ENCODE results near the gene TPD52L1.

TPD52L1 gene

DNA sequence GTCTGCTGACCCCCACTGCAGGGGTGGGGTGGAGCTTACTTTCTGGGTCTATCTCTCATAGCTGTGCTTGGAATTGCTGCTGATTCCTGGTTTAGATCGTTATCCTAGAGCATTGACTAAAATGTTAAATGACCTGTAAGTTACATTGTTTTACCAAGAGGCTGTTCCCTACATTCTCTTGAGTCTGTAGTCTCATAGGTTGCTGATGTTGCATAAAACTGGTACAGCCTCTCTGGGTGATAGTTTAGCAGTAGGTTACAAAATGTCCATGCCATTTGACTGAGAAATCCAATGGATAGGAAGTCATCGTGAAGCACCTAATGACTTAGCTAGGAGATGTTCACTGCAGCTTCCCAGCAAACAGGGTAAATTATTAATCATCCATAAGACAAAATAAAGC lies 62.4 kb downstream of the TPD52L1 start:
- H3K9me3 Mint-ChIP-seq = no peaks in the 10 kb centered on the region
- DNase-seq (ENCODE audit: low spot score in 2 of 2) (no peak), ATAC-seq (ENCODE audit: low read depth) (no peak)
- H3K36me3 Mint-ChIP-seq = no peaks in the 10 kb centered on the region
- H3K4me1 Mint-ChIP-seq = no peaks in the 10 kb centered on the region
- H3K4me3 Mint-ChIP-seq = no peak overlapping the region
- H3K27ac Mint-ChIP-seq = no peak overlapping the region
- H3K27me3 Mint-ChIP-seq = peaks cover 6% of the 10 kb centered on the region

DNA sequence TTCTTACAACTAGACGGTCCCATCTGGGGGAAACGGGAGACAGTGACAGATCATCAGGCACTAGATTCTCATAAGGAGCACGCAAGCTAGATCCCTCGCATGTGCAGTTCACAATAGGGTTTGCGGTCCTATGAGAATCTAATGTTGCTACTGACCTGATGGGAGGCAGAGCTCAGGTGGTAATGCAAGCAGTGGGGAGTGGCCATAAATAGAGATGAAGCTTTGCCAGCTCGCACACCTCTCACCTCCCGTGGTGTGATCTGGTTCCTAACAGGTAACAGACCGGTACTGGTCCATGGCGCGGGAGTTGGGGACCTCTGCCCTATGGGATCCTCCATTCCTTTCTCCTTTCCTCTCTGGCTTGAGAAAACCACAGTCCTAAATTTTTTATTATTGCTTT lies 63.8 kb downstream of the TPD52L1 start:
- ATAC-seq (ENCODE audit: low read depth) (no peak), DNase-seq (ENCODE audit: low spot score in 2 of 2) (no peak)
- H3K4me1 Mint-ChIP-seq = no peaks in the 10 kb centered on the region
- H3K9me3 Mint-ChIP-seq = no peaks in the 10 kb centered on the region
- no peak overlapping the region for H3K27ac Mint-ChIP-seq
- H3K36me3 Mint-ChIP-seq = no peaks in the 10 kb centered on the region
- H3K4me3 Mint-ChIP-seq = no peak overlapping the region
- H3K27me3 Mint-ChIP-seq = peaks cover 6% of the 10 kb centered on the region

DNA sequence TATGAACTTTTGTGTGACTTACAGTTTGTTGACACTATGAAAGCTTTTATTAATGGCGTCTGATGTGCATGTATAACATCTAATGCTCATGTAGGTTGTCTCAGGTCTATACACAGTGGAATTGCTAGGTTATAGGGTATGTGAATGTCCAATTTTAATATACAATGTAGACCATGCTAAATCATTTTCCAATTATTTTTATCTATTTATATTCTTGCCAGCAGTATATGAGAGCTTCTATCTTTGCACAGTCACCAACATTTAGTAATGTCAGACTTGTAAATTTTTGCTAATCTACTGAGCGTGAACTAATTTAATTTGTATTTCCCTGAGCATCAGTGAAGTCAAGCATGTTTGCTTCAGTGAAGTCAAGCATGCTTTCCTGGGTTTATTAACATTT lies 64.4 kb downstream of the TPD52L1 start:
- no peak overlapping the region for H3K27ac Mint-ChIP-seq
- H3K4me3 Mint-ChIP-seq = no peak overlapping the region
- no peak for ATAC-seq (ENCODE audit: low read depth)
- no peaks in the 10 kb centered on the region for H3K4me1 Mint-ChIP-seq
- H3K9me3 Mint-ChIP-seq = no peaks in the 10 kb centered on the region
- DNase-seq (ENCODE audit: low spot score in 2 of 2) = no peak
- no peaks in the 10 kb centered on the region for H3K36me3 Mint-ChIP-seq
- H3K27me3 Mint-ChIP-seq = peaks cover 6% of the 10 kb centered on the region

DNA sequence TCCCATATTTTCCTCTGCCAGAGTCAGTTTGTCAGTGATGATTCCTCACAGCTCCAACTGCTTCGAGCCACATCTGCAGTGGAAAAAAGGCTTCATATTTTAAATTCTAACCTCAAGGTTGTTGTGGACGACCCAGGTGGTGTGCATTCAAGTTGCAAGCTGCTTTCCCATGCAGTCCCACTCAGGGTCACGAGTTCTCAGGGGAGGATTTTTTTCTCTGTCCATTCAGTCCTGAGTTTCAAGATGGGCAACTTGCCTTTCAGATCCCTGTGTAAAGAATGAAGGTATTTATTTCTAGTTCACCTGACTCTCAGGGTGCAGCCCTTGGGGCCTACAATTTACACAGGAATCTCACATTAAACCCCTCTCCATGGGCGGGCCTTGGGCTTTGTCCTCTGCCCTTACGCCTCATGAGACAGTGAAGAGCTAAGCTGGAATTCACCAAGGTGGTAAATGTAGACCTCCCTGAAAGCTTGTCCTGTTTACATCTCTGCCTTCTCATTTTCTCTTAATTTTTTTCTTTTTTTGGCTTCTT lies 65.9 kb downstream of the TPD52L1 start:
- H3K9me3 Mint-ChIP-seq = no peaks in the 10 kb centered on the region
- no peak overlapping the region for H3K27ac Mint-ChIP-seq
- ATAC-seq (ENCODE audit: low read depth) = no peak
- H3K4me3 Mint-ChIP-seq = no peak overlapping the region
- no peaks in the 10 kb centered on the region for H3K4me1 Mint-ChIP-seq
- H3K27me3 Mint-ChIP-seq = peaks cover 4% of the 10 kb centered on the region
- DNase-seq (ENCODE audit: low spot score in 2 of 2) = no peak
- no peaks in the 10 kb centered on the region for H3K36me3 Mint-ChIP-seq

DNA sequence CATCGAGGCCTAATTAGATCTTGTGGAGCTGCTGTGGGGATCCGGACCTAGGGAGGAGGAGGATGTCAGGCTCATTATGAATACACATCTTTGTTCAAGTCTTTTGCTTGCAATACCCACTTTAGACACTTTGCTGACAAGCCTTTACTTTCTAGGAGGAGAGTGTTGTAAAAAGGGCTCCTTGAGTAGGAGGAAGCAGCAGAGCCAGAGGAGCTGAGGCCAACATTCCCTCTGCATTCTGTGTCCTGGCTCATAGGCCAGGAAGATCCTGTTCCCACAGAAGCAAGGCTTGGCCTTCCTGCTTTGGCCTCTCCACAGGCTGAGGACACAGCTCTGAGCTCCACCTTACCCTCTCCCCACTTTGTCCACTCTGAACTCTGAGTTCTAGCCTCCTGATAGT lies 67.1 kb downstream of the TPD52L1 start:
- no peaks in the 10 kb centered on the region for H3K9me3 Mint-ChIP-seq
- DNase-seq (ENCODE audit: low spot score in 2 of 2) (no peak), ATAC-seq (ENCODE audit: low read depth) (no peak)
- no peak overlapping the region for H3K4me3 Mint-ChIP-seq
- H3K36me3 Mint-ChIP-seq = no peaks in the 10 kb centered on the region
- no peaks in the 10 kb centered on the region for H3K4me1 Mint-ChIP-seq
- peaks cover 4% of the 10 kb centered on the region for H3K27me3 Mint-ChIP-seq
- no peak overlapping the region for H3K27ac Mint-ChIP-seq

DNA sequence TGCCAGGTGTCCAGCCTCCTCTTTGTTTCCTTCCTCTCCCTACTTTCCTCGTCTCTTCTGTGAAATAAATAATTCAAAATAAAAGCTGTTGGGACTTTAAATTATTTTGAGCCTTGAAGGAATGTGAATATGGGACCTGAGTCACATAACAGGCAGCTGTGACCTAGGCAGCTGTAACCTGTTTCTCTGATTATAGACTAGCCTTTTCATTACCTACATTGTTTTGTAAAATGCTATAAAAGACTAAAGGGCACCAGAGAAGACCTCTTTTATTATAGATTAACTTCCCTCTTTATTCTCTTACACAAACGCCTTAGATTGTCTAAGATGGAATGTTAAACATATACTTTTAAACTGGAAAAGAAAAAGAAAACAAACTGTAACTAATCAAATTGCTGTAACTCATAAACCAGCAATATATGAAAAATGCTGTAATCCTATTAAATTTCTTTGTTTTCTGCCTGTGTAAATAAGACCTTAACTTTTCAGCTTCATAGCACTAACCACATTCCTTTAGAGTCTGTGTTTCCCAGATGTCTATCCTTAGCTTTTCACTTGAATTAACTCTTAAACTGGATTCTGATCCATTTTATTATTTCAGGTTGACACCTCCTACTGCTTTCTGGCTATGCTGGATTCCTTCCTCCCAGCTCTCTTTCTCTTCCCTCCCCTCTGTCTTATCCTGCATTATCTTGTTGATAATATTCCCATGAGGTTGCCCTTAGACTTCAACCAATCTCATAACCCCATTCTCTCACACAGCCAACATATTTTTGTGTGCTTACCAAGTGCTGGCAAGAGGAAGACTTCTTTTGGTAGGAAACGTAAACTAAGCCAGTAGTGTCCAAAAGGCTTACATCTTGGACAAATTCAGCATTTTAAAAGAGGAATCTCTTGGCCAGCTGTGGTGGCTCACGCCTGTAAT lies 69.2 kb downstream of the TPD52L1 start:
- H3K27me3 Mint-ChIP-seq = peaks cover 2% of the 10 kb centered on the region
- H3K4me3 Mint-ChIP-seq = no peak overlapping the region
- ATAC-seq (ENCODE audit: low read depth) (no peak), DNase-seq (ENCODE audit: low spot score in 2 of 2) (no peak)
- no peak overlapping the region for H3K27ac Mint-ChIP-seq
- no peaks in the 10 kb centered on the region for H3K9me3 Mint-ChIP-seq
- H3K4me1 Mint-ChIP-seq = no peaks in the 10 kb centered on the region
- no peaks in the 10 kb centered on the region for H3K36me3 Mint-ChIP-seq

DNA sequence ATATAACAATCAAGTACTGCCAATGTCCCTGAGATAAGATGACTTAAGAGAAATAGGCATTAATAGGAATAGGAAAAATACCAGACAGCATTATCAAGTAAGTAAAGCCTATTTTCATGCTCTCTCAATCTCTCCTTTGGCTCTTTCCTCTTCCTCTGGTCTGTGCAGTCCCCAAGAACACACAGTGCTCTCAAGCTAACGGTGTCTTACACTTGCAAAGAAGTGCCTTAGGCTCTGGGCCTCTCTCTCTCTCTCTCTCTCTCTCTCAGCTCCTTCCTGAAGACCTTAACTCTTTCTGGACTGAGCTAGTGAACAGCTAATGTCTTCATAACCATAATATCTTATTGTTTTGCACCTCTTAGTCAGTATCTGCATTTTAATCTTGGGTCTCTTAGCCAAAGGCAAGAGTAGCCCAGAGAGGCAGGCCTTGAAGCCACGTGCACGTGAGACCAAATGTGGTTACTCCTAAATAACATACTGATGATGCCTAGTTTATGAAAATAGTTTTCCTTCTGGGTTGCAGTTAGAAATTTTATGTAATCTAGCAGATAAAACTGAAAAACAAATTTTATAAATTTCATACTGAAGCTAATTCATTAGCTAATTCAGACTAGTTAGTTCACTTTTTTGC lies 70.8 kb downstream of the TPD52L1 start:
- Mint-ChIP-seq H3K36me3 (no peaks in the 10 kb centered on the region), H3K27ac (no peak overlapping the region), H3K4me1 (no peaks in the 10 kb centered on the region), H3K4me3 (no peak overlapping the region), H3K9me3 (no peaks in the 10 kb centered on the region), H3K27me3 (peaks cover 1% of the 10 kb centered on the region)
- ATAC-seq (ENCODE audit: low read depth) (no peak), DNase-seq (ENCODE audit: low spot score in 2 of 2) (no peak)

DNA sequence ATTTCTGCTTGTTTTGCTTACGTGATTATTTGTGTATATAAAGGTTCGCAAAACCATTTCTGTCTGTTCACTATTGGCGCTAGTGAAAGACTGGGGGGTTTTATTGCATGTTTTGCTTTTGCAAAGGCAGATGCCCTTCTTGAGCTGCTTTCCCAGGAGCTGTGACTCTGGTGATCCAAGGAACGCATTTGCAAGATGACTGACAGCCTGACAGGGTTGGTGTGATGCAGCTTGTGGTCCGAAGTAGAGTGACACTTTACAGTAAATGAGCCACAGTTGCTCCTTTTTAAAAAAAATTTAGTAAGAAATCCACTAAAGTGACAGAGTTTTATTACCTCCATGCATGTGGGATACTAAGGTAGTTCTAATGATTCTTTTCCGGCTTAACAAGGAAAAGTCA lies 73.7 kb downstream of the TPD52L1 start:
- Mint-ChIP-seq H3K9me3 (no peaks in the 10 kb centered on the region), H3K27me3 (peaks cover 1% of the 10 kb centered on the region), H3K27ac (no peak overlapping the region), H3K36me3 (no peaks in the 10 kb centered on the region), H3K4me3 (no peak overlapping the region), H3K4me1 (no peaks in the 10 kb centered on the region)
- ATAC-seq (ENCODE audit: low read depth) (no peak), DNase-seq (ENCODE audit: low spot score in 2 of 2) (no peak)

DNA sequence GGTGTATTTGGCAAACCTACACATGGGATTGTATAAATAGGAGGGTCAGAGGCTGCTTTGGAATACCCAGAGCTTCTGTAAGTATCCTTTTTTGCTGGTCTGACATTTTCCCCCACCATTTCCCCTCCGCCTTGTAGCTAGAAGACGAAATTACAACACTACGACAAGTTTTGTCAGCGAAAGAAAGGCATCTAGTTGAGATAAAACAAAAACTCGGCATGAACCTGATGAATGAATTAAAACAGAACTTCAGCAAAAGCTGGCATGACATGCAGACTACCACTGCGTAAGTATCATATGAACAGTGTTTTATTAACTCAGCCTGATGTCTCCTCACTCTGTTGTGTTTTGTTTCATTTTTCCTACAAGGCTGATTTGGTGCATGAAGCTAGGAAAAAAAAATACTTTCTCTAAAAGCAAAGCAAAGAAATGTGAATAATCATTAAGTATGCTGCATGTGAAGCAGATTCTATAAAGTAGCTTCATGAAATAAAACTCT lies 75.5 kb downstream of the TPD52L1 start:
- H3K27me3 Mint-ChIP-seq = no peaks in the 10 kb centered on the region
- DNase-seq (ENCODE audit: low spot score in 2 of 2) = no peak

DNA sequence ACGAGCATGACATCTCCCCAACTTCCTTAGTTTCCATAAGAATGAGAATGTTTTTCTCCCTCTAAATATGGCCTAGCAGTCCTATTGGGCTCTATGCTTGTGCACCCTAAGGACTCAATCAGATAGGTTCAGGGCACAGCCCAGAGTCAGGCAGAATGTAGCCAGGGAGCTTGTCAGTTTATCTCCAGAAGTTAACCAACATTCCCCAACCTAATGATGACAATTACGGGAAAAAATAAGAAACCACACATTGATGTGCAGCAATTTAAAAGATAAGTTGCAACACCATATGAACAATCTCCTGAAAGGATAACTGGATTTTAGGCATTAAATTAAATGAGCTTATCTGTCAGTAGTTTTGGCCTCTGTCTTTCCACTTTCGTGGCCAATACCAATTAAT lies 77.1 kb downstream of the TPD52L1 start:
- Mint-ChIP-seq H3K9me3 (no peaks in the 10 kb centered on the region), H3K36me3 (no peaks in the 10 kb centered on the region), H3K27ac (no peak overlapping the region), H3K27me3 (no peaks in the 10 kb centered on the region), H3K4me3 (no peak overlapping the region), H3K4me1 (no peaks in the 10 kb centered on the region)
- no peak for DNase-seq (ENCODE audit: low spot score in 2 of 2)
- no peak for ATAC-seq (ENCODE audit: low read depth)

More for the DNA sequence above, 75.5 kb downstream of the TPD52L1 start:
- Mint-ChIP-seq H3K9me3 (no peaks in the 10 kb centered on the region), H3K27ac (no peak overlapping the region), H3K4me3 (no peak overlapping the region), H3K36me3 (no peaks in the 10 kb centered on the region), H3K4me1 (no peaks in the 10 kb centered on the region)
- no peak for ATAC-seq (ENCODE audit: low read depth)

DNA sequence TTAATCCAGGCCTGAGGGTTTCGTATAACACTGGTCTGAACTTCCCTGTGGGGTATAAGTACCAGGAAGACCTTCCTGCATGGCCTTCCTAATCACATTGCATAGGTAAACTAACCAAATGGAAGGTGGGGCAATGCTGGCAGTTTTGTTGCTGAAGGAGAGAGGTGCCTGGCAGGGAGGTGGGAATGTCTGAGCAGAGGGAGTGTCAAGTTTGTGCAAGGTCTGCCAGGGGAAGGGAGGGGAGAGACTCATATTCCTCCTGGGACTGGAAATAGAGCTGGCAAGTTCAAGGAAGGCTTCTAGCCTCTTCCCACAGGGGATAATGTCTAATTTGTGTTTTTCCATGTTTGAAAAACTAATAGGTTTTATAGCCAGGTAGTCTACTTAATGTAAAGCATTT lies 77.6 kb downstream of the TPD52L1 start:
- Mint-ChIP-seq H3K27me3 (no peaks in the 10 kb centered on the region), H3K4me3 (no peak overlapping the region), H3K4me1 (no peaks in the 10 kb centered on the region), H3K27ac (no peak overlapping the region), H3K36me3 (no peaks in the 10 kb centered on the region), H3K9me3 (no peaks in the 10 kb centered on the region)
- no peak for ATAC-seq (ENCODE audit: low read depth)
- DNase-seq (ENCODE audit: low spot score in 2 of 2) = no peak

DNA sequence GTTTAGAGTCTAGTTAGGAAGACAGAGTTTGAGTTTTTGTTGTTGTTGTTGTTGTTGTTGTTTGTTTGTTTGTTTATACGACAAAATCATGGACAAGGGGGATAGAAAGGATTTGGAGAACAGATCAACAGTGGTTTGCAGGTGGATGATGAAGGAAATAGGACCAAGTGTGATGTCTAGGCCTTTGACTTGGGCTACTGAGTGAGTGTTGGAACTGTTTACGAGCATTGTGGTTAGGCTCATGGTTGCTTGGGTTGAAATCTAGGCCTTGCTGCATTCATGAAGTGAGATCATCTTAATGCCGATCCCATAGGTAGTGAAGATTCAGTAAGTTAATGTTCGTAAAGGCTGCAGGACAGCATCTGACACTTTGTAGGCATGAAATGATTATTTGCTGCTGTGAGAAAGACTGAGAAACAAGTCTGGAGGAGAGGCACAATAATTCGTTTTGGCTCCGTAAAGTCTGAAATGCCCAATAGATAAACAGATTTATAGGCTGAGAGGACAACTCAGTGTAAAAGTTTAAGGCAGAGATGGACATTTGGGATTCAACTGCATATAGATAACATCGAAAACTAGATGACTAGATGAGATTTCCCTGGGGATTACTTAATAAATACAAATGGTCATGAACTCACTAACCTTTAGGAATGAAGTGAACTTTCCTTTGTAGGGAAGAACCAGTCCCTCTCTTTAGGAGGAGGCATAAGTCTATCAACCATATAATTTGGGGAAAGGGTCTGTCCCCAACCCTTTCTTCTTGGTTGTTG lies 78.2 kb downstream of the TPD52L1 start:
- no peaks in the 10 kb centered on the region for H3K9me3 Mint-ChIP-seq

DNA sequence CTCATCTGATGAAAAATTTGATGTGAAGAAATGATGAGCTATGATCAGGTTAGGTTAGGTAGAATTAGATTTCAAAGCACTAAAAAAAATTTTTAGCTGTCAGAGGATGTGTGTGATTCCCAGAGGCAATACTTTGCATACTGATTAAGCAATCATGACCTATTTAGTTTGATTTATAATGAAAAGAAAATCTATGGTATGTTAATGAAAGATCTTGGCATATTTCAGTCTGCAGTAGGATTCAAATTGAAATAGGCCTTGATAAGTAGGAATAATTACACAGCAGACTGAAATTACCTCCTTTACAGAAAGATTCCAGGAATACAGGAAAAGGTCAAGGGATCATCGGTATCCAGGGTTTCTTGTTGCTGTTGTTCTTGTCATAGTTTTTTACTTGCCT lies 78.9 kb downstream of the TPD52L1 start:
- ATAC-seq (ENCODE audit: low read depth) (no peak), DNase-seq (ENCODE audit: low spot score in 2 of 2) (no peak)
- Mint-ChIP-seq H3K27me3 (no peaks in the 10 kb centered on the region), H3K4me3 (no peak overlapping the region), H3K36me3 (no peaks in the 10 kb centered on the region), H3K9me3 (no peaks in the 10 kb centered on the region), H3K4me1 (no peaks in the 10 kb centered on the region), H3K27ac (no peak overlapping the region)

More for the DNA sequence above, 78.2 kb downstream of the TPD52L1 start:
- DNase-seq (ENCODE audit: low spot score in 2 of 2) = no peak
- H3K36me3 Mint-ChIP-seq = no peaks in the 10 kb centered on the region
- H3K27ac Mint-ChIP-seq = no peak overlapping the region
- no peaks in the 10 kb centered on the region for H3K4me1 Mint-ChIP-seq
- ATAC-seq (ENCODE audit: low read depth) = no peak
- no peaks in the 10 kb centered on the region for H3K27me3 Mint-ChIP-seq
- no peak overlapping the region for H3K4me3 Mint-ChIP-seq

DNA sequence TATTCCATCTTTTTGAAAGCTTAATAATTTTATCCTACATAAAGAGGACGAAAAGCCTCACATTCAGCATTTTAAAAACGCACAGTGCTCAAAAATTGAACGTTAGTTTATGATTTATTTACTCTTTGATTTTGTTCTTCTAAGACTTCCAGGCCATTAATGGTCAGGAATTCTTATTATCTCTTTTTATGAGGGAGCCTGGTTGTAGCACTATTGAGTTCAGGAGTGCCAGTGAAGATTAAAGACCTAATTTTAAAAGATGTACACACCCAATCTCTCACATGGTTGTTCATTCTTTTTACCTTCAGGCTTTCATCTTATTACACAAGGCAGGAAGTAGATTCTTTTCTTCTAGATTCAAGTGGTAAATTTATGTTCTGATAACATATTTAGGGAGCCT lies 79.6 kb downstream of the TPD52L1 start:
- no peak for DNase-seq (ENCODE audit: low spot score in 2 of 2)
- no peak for ATAC-seq (ENCODE audit: low read depth)
- no peaks in the 10 kb centered on the region for H3K36me3 Mint-ChIP-seq
- no peaks in the 10 kb centered on the region for H3K4me1 Mint-ChIP-seq
- H3K9me3 Mint-ChIP-seq = no peaks in the 10 kb centered on the region
- H3K4me3 Mint-ChIP-seq = no peak overlapping the region
- H3K27ac Mint-ChIP-seq = no peak overlapping the region
- H3K27me3 Mint-ChIP-seq = no peaks in the 10 kb centered on the region

All from memory B cell (primary cell).